NCI-H2107 (cell line): Measurements from ENCODE around the gene CAP2.
"Not testable (repeated sequence)": the region's sequence is repeated elsewhere in the genome, so short reads cannot be mapped to it uniquely, and the experiment has no call there.

Experiments used
- DNase-seq: peaks from one replicate; lab custom pipeline; 2025; lab: John Stamatoyannopoulos, UW

The CAP2 gene

DNA sequence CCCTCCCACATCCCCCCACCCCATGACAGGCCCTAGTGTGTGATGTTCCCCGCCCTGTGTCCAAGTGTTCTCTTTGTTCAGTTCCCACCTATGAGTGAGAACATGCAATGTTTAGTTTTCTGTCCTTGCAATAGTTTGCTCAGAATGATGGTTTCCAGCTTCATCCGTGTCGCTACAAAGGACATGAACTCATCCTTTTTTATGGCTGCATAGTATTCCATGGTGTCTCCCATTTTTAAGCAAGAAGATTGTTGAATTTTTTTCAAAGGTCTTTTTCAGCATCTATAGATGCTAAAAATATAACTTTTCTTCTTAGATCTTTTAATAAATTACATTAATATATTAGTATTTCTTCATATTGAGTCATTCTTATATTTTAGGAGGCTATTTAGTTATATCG, 47.4 kb downstream of the CAP2 start:
- not testable (repeated sequence) for DNase-seq

DNA sequence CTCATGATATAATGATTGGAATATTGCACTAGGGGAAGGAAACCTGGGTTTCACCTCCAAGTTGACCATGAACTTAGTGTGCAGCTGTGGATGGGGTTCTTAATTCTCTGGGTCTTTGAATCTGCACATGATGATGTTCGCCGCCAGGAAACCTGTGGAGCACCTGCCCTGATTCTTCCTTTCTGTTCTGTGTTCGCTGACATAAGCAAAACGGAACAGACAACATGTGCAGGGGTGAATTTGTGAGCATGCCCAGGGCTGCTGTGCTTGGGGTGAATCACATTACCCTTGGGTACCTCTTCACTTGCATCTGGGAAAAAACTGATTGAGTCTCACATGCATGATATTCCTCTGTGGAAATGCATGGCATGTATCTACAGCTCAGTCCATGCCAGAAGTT, 48.8 kb downstream of the CAP2 start:
- DNase-seq, result no peak

DNA sequence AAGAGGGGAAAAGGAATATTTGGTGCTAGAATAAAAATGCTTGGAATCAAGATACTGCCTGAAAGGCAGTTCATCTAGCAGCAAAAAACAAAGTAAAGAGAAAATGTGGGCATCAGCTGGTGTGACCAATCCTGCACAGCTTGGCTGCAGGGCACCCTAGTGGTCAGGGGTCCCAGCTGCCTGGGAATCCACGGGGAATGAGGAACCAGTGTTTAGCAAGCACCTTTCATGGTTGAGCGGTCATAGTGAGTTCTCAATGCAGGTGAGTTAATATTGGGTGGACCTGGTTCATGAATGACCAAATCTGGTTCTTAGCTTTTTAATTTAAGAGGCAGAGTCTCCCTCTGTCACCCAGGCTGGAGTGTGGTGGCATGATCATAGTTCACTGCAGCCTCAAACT, 53.3 kb downstream of the CAP2 start:
- DNase-seq, result no peak

DNA sequence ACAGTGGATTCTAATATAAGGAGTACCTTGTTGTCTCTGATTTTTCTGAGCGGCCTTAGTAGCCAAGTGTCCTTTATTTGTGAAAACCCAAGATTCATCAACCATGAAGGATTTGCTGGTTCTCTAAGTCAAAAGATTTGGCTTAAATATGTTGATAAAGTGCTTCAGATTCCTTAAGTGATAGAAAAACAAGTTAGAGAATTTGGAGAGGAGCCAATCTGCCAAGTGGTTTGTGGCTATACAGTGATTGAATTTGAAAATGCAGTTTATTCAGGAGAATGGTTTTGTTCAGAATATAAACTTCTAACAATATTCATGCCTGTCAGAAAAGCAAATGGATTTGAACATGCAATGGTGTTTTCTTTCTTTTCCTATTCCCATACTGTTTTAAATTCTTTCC, 54.8 kb downstream of the CAP2 start:
- DNase-seq, result no peak

DNA sequence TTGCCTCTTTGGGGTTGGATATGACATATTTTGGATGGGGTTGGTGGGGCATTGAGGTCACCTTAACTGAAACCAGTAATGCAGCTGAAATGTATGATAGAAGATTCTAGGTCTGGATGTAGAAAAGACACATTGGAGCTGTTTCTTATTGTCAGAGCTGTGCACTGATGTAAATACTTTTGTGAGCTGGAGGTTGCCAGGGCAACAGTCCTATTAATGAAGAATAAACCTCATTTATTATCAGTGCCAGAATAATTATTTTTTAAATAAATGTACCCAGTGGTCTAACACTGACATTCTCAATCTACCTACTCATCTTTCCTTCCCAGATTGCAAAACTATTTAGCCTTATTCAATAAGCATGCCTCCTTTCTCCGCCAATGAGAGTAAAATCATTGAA, 57.0 kb downstream of the CAP2 start:
- no peak for DNase-seq

DNA sequence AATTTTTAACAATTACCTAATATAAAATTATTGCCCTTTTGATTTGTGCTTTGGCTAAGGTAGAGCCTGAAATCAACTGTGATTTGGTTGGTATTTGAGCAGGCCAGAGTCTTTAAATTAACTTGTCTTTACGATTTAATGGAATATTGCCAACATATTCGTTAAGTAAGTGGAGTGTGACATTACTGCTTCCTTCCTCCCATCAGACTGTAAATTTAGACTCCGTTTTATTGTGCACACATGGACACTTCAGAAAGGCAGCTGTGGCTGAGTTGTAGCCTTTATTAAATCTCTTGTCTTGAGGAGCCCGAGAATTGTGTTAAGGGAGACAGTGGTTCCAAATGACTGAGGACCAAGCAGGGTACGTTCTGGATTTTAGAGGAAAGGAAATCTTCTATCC, 57.4 kb downstream of the CAP2 start:
- DNase-seq, result no peak

DNA sequence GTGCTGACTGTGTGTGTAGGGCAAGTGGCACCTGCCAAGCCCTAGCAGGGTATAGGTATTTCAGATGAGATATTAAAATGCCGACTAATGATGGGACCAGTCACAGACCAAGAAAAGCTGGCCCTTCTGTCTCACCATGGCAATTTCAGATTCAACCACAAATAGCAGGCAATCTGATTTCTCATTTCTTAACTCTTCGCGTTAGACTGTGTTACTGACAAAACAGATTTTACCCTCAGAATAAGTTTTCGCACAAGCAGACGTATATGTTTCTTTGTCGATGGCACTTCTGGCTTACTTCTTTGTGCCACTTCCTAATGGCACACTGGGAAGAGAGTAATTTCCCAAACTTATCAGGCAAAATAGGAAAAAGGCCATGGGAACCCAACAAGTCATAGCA, 58.7 kb downstream of the CAP2 start:
- no peak for DNase-seq

DNA sequence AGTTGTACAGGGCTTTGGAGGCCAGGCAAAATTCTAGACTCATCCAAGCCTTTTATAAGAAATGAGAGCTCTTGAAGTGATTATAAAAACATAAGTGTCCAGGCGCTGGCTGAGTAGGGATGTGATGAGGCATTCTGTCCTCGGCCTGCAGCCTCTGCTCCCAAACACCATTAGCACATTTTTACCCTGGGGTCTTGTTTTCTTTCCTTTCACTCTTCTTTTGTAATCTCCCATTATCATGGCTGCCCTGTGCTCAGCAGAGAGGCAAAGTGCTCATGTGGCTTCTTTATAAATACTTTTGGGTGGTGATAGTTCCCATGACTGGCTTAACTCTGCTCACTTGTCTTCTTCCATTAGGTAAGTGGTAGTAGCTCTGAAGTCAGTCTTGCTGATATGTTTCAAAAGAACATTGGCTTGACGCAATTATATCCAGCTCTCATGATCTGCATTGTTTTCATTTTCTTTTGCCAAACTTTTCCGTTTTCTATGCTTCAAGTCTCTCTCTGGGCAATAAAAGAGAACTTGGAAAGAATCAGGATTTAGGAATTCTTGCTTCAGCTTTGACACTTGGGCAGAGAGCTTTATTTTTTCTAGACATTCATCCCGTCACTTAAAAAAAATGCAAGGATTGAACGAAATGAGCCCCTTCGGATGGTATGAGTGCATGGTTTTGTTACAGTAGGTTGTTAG, 61.1 kb downstream of the CAP2 start:
- DNase-seq, result no peak

DNA sequence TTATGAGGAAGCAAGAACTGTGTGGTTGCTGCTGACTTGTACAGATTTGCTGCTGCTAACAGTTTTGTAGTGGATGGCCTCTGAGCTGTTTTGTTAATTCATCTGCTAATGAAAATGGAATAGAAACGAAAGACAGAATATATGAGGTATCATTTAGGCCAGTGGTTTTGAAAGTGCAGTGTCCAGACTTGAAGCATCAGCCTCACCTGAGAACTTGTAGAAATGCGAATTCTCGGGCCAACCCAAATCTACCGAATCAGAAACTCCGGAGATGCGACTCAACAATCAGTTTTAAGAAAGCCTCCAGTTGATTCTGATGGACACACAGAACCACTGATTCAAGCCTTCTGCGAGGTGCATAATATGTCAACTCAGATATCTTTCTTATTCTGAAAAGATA, 62.5 kb downstream of the CAP2 start:
- no peak for DNase-seq

DNA sequence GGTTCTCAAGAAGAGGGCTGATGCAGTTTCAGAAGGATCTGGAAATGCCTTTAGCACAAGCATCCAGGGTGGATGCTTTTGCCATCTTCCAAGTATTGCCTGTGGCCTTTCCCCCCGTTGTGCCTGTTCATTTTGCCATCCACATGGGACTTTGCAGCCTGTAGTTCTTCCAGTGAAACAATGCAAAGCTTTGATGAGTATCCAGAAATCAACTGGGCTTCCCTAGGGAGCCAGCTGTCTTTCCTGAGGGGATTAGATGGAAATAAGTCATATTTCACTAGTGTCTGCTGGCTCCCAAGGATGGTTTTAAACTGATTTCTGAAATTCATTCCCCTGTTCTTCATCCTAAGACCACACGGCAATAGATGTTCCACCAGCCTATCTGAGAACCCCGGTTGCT, 63.3 kb downstream of the CAP2 start:
- no peak for DNase-seq

DNA sequence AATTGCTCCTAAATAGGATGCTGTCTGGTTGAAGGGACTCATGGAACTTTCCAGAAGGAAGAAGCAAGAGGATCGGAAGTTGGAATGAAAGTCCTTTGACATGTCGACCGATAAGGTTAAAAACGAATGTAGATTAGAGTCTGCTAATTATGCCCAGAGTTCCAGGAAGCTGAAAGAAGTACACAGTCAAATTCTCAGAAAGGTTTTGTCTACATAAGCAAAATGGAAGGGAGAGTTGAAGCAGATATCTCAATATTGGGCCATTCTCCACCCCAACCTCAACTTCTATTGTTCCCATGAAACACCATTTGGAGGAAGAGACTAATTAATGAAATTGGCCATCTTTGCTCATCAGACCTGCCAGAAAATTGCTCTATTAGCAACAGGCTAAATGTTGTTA, 64.0 kb downstream of the CAP2 start:
- DNase-seq, result no peak

DNA sequence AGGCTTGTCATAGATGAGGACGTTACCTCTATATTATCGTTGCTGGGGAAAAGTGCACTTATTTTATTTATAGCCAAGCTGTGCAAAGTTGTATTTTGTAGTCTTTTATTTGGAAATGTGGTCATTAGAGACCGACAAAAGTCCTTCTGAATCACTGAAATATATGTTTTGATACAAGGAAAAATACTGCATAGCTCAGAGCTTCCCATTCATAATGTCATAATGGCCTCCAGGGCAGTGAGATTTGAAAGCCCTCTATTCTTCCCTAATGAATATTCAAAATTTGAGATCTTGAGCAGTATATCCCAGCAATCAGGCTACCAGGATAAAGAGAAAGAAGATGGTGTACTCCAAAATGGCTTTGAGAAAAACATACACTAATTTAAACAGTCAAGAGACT, 64.6 kb downstream of the CAP2 start:
- DNase-seq, result no peak

DNA sequence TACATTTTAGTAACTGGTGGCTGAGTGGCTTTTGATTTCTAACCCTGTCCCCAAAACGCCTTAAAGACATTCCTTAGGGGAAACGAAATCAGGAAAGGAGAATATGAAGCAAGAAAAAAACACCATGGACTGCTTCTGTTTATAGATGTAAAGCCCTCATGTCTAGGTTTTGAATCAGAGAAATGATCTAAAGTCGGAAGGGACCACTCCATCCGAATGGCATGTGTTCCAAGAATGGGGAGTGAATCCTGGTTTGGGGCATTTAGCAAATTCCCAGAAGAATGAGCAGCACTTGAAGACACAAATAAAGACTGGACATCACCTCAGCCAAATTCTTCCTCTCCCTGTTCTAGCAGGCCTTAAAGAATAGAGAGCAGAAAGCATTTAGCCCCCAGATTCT, 65.6 kb downstream of the CAP2 start:
- DNase-seq, result no peak

DNA sequence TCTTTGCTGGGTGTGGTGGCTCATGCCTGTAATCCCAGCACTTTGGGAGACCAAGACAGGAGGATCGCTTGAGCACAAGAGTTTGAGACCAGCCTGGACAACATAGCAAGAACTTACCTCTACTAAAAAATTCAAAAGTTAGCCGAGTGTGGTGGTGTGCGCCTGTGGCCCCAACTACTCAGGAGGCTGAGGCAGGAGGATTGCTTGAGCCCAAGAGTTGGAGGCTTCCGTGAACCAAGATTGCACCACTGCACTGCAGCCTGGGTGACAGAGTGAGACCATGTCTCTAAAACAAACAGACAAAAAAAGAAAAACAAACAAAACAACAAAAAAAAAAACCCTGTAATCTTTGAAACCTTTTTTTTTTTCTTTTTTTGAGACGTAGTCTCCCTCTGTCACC, 67.5 kb downstream of the CAP2 start:
- DNase-seq, result no peak

DNA sequence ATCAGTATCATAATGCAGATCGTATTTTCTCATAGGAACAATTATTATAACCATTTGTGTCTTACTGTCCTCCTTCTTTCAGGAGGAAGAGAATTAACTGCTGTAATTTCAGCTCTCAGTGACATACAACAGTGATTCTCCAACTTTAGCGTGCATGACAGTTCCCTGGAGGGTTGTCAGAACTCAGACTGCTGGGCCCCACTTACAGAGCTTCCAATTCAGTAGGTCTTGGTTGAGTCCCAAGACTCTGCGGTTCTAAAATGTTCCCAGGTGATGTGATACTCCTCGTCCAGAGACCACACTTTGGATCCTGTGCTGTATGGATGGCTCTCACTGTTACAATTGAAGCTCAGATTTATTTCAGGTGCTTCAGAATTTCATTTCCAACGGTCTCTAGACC, 72.8 kb downstream of the CAP2 start:
- no peak for DNase-seq

DNA sequence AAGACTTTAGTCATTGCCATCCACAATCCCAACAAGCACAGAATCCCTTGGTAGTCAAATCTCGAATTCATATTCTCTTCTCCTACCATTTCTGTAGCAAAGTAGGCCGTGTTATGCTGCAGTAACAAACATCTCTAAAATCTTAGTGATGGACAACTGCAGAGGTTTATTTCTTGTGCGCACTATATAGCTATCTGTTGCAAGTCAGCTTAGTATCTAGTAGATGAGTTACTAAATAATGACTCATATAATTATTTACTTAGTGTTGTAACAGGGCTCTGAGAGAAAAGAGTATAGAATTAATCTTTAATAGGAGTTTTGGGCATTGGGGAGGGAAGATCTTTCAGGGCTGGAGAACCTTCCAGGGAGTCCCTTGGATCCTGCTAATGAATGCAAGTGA, 73.3 kb downstream of the CAP2 start:
- no peak for DNase-seq

DNA sequence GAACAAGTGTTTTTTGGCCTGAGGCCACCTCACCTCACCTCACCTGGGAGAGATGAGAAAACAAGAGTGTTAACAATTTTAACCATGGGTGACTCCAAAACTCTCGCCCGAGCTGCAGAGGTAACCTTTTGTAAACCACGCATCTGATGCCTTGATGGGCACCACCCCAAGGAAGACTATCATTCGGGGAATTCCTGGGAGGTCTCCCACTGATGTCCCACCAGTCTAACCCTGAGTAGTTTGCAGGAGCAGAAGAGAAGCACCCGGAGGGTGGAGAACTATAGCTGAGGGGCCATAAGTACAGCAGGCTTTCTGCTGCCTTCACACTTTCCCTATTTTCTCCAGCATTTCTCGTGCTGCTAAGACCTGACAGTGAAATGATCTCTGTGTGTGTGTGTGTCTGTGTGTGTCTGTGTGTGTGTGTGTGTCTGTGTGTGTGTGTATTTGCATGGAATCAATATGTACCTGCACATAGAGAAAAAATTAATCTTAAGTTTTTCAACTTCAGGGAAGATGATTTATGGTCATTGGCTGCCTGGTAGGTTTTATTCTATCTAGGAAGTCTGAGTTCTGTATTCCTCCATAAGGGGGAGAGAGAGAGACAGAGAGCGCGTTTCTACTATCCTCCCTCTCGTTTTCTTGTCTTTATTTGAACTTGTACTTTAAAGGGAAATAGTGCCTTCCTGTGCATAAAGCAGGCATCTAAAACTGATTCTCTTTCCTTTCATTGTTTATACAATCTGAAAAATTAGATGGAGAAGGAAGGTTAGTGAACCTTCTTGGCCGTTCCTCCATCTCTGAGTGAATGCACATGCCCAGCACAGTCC, 75.8 kb downstream of the CAP2 start:
- no peak for DNase-seq

DNA sequence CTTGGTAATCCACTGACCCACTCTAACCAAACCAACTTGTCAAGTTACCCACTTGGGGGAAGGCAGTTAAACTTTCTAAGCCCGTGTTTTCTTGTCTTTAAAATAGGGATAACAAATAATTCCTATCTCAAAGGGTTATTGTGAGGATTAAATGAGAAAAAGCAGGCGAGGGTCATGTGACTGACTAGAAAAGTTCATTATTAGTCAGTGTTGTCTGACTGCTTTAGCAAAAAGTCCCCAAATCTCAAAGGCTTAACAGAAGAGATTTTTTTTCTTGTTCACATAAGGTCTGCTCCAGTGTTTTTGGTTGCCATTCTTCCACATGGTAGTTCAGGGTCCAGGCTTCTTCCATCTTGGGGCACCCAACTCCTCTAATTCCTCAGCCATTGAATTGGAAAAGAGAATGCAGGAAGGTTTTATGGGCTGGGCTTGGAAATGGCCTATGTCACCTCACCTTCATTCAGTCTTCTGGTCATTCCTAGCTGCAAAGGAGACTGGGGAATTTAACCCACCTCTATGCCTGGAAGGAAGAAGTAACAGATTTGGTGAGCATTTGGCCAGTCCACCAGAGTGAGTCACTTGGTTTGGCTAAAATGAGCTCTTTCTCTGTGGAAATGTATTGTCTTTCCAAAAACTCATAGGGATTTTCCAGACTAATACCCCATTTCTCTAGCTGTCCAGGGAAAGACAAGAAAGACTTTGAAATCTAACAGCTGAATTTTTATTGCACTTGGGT, 77.0 kb downstream of the CAP2 start:
- DNase-seq, result no peak

DNA sequence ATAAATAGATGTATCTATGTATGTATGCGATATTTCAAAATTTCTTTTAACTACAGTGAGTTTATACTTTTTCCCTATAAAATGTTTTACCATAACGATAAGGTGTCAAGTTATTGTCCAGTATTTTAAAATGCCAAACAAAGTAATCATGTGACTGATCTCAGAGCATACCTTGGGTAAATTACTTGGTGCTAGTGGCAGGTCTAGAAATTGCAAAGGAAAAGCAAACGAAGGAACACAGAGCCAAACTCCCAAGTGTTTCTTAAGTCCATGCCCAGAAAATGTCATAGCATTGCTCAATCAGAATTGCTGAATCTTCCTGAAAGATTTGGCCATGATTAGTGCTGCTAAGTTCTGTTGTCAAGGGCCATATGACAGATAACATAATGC, 77.5 kb downstream of the CAP2 start:
- no peak for DNase-seq

DNA sequence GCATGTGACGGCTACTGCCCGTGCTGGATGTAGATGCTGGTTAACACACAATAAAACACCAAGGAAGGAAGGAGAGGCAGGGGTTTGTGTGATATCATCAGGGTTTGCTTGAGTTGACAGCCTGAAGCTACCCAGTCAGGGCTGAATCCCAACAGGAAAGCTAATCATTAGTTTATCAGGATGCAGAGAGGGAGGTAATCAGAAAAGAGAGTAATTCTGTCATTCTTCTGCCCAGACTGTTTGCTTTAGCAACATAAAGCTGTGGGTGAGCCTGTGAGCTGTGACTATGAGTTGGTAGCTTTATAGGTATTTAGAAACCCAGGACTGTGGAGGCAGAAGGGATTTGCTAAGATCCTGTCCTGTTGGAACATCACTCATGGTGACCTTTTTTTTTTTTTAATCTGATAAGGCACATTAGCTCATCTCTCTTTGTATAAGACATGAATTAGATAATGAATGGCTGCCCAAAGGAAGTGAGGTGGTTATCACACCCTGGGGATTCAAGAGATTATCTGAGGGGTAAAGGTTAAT, 79.3 kb downstream of the CAP2 start:
- DNase-seq, result no peak

DNA sequence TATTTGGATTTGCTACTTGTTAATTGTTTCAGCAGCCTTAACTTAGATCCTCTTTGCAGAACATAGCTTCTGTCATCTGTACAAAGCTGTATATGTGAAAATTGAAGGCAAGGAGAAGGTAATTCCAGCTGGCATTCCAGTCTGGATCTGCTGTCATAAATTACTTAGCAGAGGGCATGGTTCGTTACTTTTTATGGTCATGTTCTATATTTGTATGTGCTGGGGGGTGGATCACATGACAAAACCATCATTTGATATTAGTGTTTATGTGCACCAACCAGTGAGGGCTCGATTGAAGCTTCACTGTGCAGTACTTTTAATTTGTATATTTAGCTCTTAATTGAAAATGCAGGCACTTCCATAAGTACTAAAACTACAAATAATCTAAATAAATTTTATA, 80.2 kb downstream of the CAP2 start:
- no peak for DNase-seq

DNA sequence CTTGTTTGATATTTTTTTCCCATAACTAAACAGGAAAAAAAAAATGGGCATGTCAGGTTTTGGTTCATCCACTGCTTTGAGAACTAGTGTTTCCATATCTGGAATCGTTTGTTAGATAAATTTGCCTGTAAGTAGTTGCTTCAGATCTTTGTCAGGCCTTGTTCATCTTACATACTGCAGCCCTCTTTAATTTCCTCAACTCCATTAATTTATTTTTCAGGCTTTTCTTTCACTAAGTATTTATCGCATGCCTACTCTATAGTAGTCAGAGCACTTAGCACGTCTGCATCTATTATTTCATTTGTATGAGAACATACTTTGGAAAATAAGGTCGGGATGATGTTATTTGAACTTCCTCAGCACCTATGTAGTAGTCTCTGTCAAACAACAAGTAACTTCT, 80.9 kb downstream of the CAP2 start:
- no peak for DNase-seq
